SU-DHL-6 (cell line): ENCODE data around the gene ROR1.

Source experiments
- CTCF ChIP-seq: fragments of 200-600 bp; sonication (generic); IDR thresholded peaks from one replicate; pipeline ENCODE4 v1.5.1; 2017; ENCODE audit warnings: antibody characterized with exemption, mild to moderate bottlenecking, low read length, moderate library complexity; ENCODE audit not compliant: insufficient read depth, poor library complexity, severe bottlenecking
- EZH2phosphoT487 ChIP-seq: fragments of 200-600 bp; sonication (generic), shearing (Covaris generic); conservative IDR thresholded peaks from 2 replicates; pipeline ENCODE4 v1.6.1; 2018; ENCODE audit warnings: mild to moderate bottlenecking, antibody characterized with exemption, low read length, moderate library complexity, mixed read lengths

DNA sequence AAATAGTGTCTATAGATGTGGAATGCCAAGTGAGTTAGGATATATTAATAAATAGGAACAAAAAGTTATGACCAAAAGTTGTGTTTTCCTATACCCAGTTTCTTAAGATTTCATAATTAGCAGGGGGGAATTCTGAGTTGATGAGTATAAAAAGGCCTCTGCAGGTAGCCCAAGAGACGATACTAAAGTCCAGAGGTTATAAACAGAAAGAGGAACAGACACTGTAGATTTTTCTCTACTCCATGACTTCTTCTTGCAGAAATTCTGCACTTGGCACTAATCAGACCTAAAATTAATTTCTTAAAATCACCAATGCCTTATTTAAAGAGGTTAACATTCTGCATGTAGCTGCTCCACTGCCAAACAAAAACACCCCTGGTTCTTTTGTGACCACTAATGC is 62.6 kb downstream of the ROR1 start:
- no peak for TF ChIP-seq EZH2phosphoT487
- TF ChIP-seq CTCF: no peak
